SKM-1 treated with dmso at 0.1 percent for 144 hours (cell line): ENCODE measurements around the gene RIPOR1.
"Not testable (repeated sequence)": the region's sequence is repeated elsewhere in the genome, so short reads cannot be mapped to it uniquely, and the experiment has no call there.

Experiments
- DNase-seq: peaks from one replicate; lab custom pipeline; 2025; ENCODE audit not compliant: unreplicated experiment; lab: John Stamatoyannopoulos, UW

RIPOR1 gene

GRCh38 chr16:67528222-67528869, at the start of gene RIPOR1:
RIPOR1 (plus strand) TSS chr16:67528829; CDS start chr16:67538447, 9,618 bp downstream.
- peak; percentile 24 for DNase-seq

GRCh38 chr16:67480833-67481560, 47.6 kb upstream of the RIPOR1 start, which contains the start of gene ATP6V0D1:
ATP6V0D1 (minus strand) TSS chr16:67481157; CDS start chr16:67481086, 71 bp downstream.
- DNase-seq = peak; percentile 97

- no peak for DNase-seq
Measured at GRCh38 chr16:67481561-67482232, 46.9 kb upstream of the RIPOR1 start.

DNA sequence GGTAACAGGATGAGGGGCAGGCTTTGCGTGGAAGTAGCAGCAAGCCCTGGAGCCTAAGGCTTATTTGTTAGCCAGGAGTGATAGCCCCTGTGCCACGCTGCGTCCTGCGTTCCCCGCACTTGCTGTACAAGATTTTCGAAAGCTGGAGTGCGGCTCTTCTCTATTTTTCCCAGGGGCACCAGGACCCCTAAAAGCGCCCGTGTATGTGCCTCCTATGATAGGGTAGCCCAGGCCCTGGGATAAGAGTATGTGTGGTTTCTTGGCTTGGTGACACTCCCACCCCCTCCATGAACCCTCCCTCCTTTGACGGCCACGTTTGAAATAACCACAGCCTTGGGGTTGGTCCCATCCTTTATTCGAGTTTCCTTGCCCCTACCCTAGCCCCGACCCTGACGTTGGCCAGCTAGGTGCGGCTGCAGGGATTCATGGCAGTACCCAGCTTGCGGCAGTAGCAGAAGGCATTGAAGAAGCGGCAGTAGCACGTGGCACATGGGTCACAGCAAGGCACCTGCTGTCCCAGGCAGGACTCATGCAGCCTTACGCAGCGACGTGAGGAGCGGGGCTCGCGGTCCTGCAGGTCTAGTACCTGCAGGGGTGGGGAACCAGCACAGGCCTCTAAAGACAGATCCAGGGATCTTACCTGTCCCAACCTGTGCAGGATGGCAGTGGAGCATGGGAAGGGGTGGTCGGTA, 46.2 kb upstream of the RIPOR1 start:
- DNase-seq = no peak

- no peak for DNase-seq
Measured at GRCh38 chr16:67483150-67483549, 45.5 kb upstream of the RIPOR1 start, which contains the start of gene AGRP. AGRP (minus strand) TSS chr16:67483547; CDS start chr16:67483398, 149 bp downstream.

GRCh38 chr16:67483731-67484525, 44.7 kb upstream of the RIPOR1 start:
- DNase-seq = no peak

DNA sequence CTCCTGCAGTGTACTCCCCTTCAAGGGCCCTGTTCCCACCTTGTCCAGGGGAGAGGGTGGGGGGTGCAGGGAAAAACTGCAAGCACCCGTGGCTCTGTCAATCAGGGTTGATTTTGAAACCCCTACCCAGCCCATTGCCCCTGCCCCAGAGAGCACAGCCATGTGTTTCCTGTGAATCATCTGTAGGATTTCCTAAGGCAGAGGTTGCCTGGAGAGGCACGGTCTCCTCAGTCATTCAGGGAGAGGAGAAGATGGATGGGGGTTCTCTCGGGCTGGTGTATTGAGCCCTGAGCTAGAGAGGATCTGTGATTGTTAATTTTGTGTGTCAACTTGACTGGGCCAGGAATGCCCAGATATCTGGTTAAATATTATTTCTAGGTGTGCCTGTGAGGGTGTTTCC, 41.8 kb upstream of the RIPOR1 start:
- no peak for DNase-seq

DNA sequence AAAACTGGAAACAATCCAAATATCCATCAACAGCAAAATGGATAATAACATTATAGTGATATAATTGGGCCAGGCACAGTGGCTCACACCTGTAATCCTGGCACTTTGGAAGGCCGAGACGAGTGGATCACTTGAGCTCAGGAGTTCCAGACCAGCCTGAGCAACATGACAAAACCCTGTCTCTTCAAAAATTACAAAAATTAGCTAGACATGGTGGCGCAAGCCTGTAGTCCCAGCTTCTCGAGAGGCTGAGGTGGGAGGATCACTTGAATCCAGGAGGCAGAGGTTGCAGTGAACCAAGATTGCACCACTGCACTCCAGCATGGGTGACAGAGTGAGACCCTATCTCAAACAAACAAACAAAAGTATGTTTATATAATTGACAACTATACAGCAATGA, 41.1 kb upstream of the RIPOR1 start:
- DNase-seq = not testable (repeated sequence)

GRCh38 chr16:67489401-67490083, 39.1 kb upstream of the RIPOR1 start:
- no peak for DNase-seq

GRCh38 chr16:67490335-67491096, 38.1 kb upstream of the RIPOR1 start:
- DNase-seq = peak; percentile 73

- DNase-seq = no peak
Measured at GRCh38 chr16:67499106-67499505, 29.5 kb upstream of the RIPOR1 start.

GRCh38 chr16:67504031-67505021, 24.3 kb upstream of the RIPOR1 start:
- no peak for DNase-seq

- DNase-seq = no peak
Measured at GRCh38 chr16:67506468-67506867, 22.2 kb upstream of the RIPOR1 start.

- DNase-seq = no peak
Measured at GRCh38 chr16:67509016-67509415, 19.6 kb upstream of the RIPOR1 start.

DNA sequence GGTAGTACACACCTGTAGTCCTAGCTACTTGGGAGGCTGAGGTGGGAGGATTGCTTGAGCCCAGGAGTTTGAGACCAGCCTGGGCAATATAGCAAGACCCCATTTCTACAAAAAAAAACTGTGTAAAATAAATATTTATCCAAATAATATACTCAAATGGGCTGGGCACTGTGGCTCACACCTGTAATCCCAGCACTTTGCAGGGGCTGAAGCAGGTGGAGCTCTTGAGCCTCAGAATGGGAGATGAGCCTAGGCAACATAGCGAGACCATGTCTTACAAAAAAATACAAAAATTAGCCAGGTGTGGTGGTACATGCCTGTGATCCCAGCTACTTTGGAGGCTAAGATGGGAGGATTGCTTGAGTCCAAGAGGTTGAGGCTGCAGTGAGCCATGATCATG, 14.7 kb upstream of the RIPOR1 start:
- DNase-seq = not testable (repeated sequence)

DNA sequence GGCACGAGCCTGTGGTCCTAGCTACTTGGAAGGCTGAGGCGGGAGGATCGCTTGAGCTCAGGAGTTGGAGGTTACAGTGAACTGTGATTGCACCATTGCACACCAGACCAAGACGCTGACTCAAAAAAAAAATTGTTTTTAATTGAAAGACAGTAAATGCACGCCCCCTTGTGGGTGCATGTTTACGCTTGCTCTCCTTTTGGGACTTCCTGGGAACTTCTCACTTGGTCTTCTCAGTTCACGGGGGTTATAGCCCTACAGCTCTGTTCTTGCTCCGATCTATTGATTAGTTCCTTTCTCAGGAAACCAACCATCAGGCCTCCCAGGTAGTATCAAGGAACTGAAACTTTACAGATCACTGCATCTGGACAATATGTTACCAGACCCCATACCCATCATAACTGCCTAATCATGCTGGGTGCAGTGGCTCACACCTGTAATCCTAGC, 14.2 kb upstream of the RIPOR1 start:
- DNase-seq = peak; percentile 91

DNA sequence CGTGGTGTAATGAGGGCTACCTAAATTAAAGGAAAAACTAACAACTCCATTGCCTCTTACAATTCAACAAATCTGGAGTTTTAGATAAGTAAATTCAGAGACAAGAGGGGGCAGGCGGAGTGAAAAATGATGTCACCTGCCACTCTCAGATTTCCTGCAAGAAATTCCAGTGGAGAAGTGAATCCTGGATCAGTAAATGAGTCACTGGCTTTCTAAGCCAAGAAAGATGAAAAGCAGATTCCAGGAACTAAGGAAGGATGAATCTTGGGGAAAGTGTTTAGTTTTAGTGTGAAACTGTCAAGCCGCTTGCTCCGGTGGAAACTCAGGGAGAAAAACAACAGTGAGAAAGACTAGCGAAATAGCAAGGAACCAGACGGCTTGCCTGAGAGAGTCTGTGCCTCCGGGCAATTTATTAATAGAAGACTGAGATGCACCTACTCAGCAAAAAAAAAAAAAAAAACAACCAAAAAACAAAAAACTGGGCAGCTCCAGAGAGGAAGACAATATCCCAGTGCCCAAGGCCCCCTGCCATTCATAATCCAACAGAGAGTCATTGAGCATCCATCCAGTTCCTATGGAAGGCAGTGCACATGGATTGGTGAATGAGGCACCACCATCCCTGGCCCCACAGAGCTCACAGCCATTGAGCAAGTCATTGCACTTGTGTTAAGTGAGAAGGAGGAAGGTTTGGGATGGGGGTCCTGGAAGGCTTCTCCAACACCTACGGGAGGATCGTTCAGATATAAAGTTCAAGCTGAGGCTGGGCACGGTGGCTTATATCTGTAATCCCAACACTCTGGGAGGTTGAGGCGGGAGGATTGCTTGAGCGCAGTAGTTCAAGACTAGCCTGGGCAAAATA, 12.1 kb upstream of the RIPOR1 start:
- DNase-seq = no peak
